CD4-positive, alpha-beta T cell treated with Interleukin-4 for 4 hours (primary cell): Measurements from ENCODE around the gene APOE.

ENCODE experiments used
- DNase-seq: peaks from one replicate; pipeline ENCODE4 v3.0.0-alpha.2; 2020

Gene APOE

GRCh38 chr19:44954649-44955504 is 49.3 kb downstream of the APOE start, which contains the start of gene CLPTM1:
Gene CLPTM1 (plus strand): TSS chr19:44955380. CDS start chr19:44955396, 16 bp downstream.
- DNase-seq: peak; percentile 97

GRCh38 chr19:44955505-44956439 is 50.2 kb downstream of the APOE start:
- no peak for DNase-seq

- no peak for DNase-seq
These were observed 51.9 kb downstream of the APOE start for GRCh38 chr19:44957526-44957925.

- no peak for DNase-seq
These were observed 52.5 kb downstream of the APOE start for GRCh38 chr19:44958090-44958489.
